Neuron (in vitro differentiated cells): ENCODE results near the gene ACTR1A.
"Not testable (repeated sequence)": the region's sequence is repeated elsewhere in the genome, so short reads cannot be mapped to it uniquely, and the experiment has no call there.

Source experiments
- H2AFZ ChIP-seq: one replicate; pipeline ENCODE4 v1.6.1; 2013; ENCODE audit warnings: low read depth, mild to moderate bottlenecking, inconsistent platforms, low read length, moderate library complexity
- H3K27me3 ChIP-seq: one replicate; pipeline ENCODE4 v1.6.1; 2013; ENCODE audit warnings: low read length; ENCODE audit not compliant: insufficient read depth
- H3K36me3 ChIP-seq: one replicate; pipeline ENCODE4 v1.6.1; 2013; ENCODE audit warnings: low read length; ENCODE audit not compliant: insufficient read depth
- H3K4me1 ChIP-seq: one replicate; pipeline ENCODE4 v1.6.1; 2013; ENCODE audit warnings: low read length; ENCODE audit not compliant: insufficient read depth
- H3K4me3 ChIP-seq: 2 replicates; pipeline ENCODE4 v1.5.1; 2013; ENCODE audit warnings: mild to moderate bottlenecking, low read length, moderate library complexity
- H3K9me3 ChIP-seq: one replicate; pipeline ENCODE4 v1.6.1; 2013; ENCODE audit warnings: low read length

The ACTR1A gene

GRCh38 chr10:102507521-102507920 lies 5.0 kb upstream of the ACTR1A start:
- Histone ChIP-seq H3K36me3 (peaks cover 42% of the 10 kb centered on the region), H3K4me1 (peaks cover 17% of the 10 kb centered on the region), H3K4me3 (no peak overlapping the region), H2AFZ (no peak overlapping the region), H3K9me3 (no peaks in the 10 kb centered on the region), H3K27me3 (no peaks in the 10 kb centered on the region)

DNA sequence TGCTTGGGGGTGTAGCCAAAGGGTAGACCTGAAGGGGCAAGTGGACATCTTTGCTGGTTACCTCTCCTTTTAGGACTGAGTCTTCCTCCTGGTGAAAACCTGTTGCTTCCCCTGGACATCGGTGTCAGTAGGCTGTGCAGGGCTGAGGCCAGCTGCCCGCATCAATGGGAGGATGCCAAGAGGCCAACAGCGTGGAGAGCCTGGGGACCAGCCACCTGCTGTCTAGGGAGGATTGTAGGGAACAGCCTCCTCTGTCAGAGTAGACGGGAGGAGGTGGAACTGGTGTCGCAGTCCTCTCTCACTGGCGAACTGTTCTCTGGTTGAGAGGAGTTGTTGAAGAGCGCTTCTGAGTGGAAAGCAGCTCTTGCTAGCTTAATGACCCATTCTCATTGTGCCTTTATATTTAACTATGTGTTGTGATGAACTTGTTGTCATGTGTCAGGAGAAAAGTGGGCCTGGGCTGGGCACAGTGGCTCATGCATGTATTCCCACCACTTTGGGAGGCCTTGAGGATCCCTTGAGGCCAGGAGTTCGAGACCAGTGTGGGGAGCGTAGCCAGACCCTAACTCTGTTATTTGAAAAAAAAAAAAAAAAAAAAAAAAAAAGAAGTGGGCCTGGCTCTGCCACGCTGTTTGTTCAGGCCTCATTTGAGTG lies 3.1 kb upstream of the ACTR1A start:
- peak overlapping the region; percentile 70 for H3K4me3 ChIP-seq
- H3K9me3 ChIP-seq, result no peaks in the 10 kb centered on the region
- H3K4me1 ChIP-seq, result peaks cover 27% of the 10 kb centered on the region
- H2AFZ ChIP-seq, result no peak overlapping the region
- H3K27me3 ChIP-seq, result no peaks in the 10 kb centered on the region
- peaks cover 28% of the 10 kb centered on the region for H3K36me3 ChIP-seq

DNA sequence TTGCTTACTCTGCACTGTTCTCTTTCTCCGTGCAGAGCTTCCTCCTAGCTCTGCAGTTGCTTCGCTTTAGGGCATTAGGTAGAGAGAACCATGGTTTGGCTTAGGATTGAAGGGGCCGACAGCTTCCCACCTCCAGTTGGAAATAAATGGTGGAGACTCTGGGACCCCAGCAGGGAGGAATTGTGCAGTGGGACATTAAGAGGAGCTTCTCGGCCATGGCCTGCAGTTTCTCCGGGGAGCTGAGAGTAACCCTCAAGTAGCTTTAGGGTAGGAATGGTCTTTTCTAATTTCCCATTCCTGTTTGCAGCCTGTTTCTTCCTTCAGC lies 2.4 kb upstream of the ACTR1A start:
- Histone ChIP-seq H3K4me1 (peaks cover 27% of the 10 kb centered on the region), H3K9me3 (no peaks in the 10 kb centered on the region), H3K4me3 (peak overlapping the region; percentile 70), H3K27me3 (no peaks in the 10 kb centered on the region), H3K36me3 (peaks cover 26% of the 10 kb centered on the region), H2AFZ (no peak overlapping the region)

GRCh38 chr10:102504179-102504975 lies 1.9 kb upstream of the ACTR1A start:
- Histone ChIP-seq H3K9me3 (no peaks in the 10 kb centered on the region), H3K4me3 (peak overlapping the region; percentile 70), H2AFZ (peak overlapping the region; percentile 57), H3K4me1 (peaks cover 27% of the 10 kb centered on the region), H3K27me3 (no peaks in the 10 kb centered on the region), H3K36me3 (peaks cover 21% of the 10 kb centered on the region)

- Histone ChIP-seq H3K27me3 (no peaks in the 10 kb centered on the region), H3K36me3 (peaks cover 14% of the 10 kb centered on the region), H3K4me1 (peaks cover 30% of the 10 kb centered on the region), H3K9me3 (no peaks in the 10 kb centered on the region), H2AFZ (peak within 1 kb of the TSS; percentile 57), H3K4me3 (peak within 1 kb of the TSS; percentile 72)
Measured at GRCh38 chr10:102503264-102504178, 1.0 kb upstream of the ACTR1A start, which contains the start of gene SUFU. Gene SUFU (plus strand): TSS chr10:102503972. CDS start chr10:102504153, 181 bp downstream.

- H3K36me3 ChIP-seq, result peaks cover 3% of the 10 kb centered on the region
- H3K4me3 ChIP-seq, result peak overlapping the region; percentile 72
Measured at GRCh38 chr10:102502029-102502336, 529 bp downstream of the ACTR1A start.

DNA sequence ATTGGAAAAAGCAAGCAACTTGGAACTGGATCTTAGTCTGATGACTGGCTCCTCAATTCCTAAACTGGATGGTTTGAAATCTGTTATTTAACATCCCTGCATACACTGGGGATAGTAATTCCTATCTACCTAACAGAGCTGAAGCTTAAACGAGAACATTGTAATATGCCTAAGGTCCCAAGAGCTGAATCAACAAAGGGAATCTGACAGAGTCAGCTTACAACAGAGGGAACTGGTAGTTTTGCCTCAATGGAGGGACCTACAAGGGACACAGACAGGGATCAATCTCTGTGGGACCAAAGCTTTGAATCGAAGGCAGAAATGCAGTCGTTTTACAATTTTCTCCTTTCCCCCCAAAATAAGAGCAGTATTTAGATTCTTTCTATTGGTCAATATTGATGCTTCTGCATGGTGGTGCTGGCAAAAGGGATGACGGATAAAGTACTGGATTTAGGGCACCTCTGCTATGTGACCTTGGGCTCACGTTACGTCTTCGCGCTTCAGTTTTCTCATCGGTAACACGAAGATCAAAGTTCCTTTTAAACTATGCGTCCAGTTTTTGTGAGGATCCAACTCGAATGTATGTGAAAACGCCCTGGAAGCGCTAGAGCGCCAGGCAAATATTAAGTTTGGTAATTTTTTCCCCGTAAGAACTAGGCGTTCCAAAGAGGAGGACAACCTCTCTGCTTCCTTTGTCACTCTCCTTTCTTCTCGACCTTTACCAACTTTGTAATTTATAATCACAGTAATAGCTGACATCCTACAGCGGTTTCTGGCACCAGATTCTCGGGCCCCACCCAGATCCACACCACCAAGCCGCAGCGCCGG lies 1.1 kb downstream of the ACTR1A start:
- Histone ChIP-seq H3K36me3 (peaks cover 4% of the 10 kb centered on the region), H3K4me3 (peak overlapping the region; percentile 72), H2AFZ (no peak overlapping the region), H3K27me3 (no peaks in the 10 kb centered on the region), H3K9me3 (no peaks in the 10 kb centered on the region), H3K4me1 (peaks cover 30% of the 10 kb centered on the region)

More at GRCh38 chr10:102502029-102502336, 529 bp downstream of the ACTR1A start:
- Histone ChIP-seq H3K9me3 (no peaks in the 10 kb centered on the region), H3K27me3 (no peaks in the 10 kb centered on the region), H3K4me1 (peaks cover 30% of the 10 kb centered on the region), H2AFZ (peak overlapping the region; percentile 73)

DNA sequence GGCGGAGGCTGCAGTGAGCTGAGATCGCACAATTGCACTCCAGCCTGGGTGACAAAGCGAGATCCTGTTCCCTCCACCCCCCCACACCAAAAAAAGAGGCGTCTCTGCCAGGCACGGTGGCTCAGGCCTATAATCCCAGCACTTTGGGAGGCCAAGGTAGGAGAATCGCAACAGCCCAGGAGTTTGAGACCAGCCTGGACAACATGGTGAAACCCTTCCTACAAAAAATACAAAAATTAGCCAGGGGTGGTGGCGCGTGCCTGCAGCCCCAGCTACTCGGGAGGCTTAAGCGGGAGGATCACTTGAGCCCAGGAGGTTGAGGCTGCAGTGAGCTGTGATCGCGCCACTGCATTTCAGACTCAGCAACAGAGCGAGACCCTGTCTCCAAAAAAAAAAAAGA lies 1.8 kb downstream of the ACTR1A start:
- H2AFZ ChIP-seq, H3K9me3 ChIP-seq, H3K36me3 ChIP-seq, H3K27me3 ChIP-seq: not testable (repeated sequence)
- Histone ChIP-seq H3K4me3 (peak overlapping the region; percentile 72), H3K4me1 (peaks cover 29% of the 10 kb centered on the region)

DNA sequence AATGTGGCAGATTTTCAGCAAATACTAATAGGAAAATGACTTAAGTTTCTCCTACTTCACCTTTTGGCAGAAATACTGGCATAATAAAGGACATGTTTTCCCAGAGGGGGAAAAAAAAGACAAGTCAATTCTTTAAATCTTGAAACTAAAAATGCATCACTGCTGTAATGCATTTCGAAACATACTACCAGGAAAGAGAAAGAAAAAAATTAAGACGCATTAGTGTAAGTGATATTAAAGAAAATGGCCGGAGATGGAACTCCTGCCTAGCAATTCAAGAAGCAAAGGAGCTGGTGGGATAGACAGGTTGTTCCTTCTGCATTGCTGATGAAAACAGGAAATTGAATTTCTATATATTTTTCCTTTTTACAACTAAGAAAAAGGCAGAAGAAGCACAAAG lies 3.2 kb downstream of the ACTR1A start:
- H2AFZ ChIP-seq, result no peak overlapping the region
- no peaks in the 10 kb centered on the region for H3K27me3 ChIP-seq
- H3K4me1 ChIP-seq, result peaks cover 18% of the 10 kb centered on the region
- H3K36me3 ChIP-seq, result peaks cover 8% of the 10 kb centered on the region
- H3K9me3 ChIP-seq, result no peaks in the 10 kb centered on the region
- no peak overlapping the region for H3K4me3 ChIP-seq

GRCh38 chr10:102497545-102497944 lies 5.0 kb downstream of the ACTR1A start:
- H3K9me3 ChIP-seq, result no peaks in the 10 kb centered on the region
- H3K4me1 ChIP-seq, result peaks cover 13% of the 10 kb centered on the region
- peaks cover 19% of the 10 kb centered on the region for H3K36me3 ChIP-seq
- H2AFZ ChIP-seq, result no peak overlapping the region
- H3K4me3 ChIP-seq, result no peak overlapping the region
- H3K27me3 ChIP-seq, result no peaks in the 10 kb centered on the region

DNA sequence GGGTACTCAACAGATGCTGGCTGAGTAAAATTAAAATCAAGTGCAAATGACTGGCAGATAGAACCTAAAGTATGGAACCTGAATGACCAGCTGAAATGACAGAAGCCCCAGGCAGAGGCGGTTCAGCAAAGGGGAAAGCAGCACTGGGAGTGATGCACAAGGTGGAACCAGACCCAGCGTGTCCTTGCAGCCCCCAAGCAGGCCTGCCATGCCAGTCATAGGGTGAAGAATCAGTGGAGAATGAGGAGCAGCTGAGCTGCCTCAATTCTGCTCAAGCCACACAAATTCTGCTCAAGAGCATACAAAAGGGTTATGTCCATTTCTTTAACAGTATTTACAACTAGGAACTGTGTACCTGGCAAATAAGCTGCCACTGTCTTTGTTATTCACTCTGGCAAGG lies 8.7 kb downstream of the ACTR1A start:
- no peaks in the 10 kb centered on the region for H3K9me3 ChIP-seq
- H3K4me3 ChIP-seq, result no peak overlapping the region
- no peaks in the 10 kb centered on the region for H3K4me1 ChIP-seq
- H3K36me3 ChIP-seq, result peaks cover 35% of the 10 kb centered on the region
- no peaks in the 10 kb centered on the region for H3K27me3 ChIP-seq
- no peak overlapping the region for H2AFZ ChIP-seq

DNA sequence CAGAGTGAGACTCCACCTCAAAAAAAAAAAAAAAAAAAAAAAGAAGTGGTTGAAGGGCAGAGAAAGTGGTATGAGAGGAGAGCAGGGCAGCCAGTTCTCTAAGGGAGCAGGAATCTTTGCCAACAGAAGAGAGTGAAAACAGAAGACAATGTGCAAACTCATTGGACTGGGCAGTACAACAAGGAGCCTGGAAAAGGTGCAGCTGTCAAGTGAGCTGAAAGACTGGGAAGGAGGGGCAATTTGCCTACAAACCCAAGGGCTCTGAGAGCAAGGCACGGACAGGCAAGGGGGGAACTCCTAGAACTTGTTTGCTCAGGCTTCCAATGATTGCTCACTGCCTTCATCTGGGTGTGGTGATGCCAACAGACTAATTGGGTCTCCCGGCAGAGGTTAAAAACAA lies 9.5 kb downstream of the ACTR1A start:
- Histone ChIP-seq H3K36me3 (peaks cover 43% of the 10 kb centered on the region), H2AFZ (no peak overlapping the region), H3K27me3 (no peaks in the 10 kb centered on the region), H3K4me1 (no peaks in the 10 kb centered on the region), H3K4me3 (no peak overlapping the region), H3K9me3 (no peaks in the 10 kb centered on the region)
